ENCODE data around the gene LRRC4B.
"Not testable (repeated sequence)": the region's sequence is repeated elsewhere in the genome, so short reads cannot be mapped to it uniquely, and the experiment has no call there.

Gene LRRC4B, protein sequence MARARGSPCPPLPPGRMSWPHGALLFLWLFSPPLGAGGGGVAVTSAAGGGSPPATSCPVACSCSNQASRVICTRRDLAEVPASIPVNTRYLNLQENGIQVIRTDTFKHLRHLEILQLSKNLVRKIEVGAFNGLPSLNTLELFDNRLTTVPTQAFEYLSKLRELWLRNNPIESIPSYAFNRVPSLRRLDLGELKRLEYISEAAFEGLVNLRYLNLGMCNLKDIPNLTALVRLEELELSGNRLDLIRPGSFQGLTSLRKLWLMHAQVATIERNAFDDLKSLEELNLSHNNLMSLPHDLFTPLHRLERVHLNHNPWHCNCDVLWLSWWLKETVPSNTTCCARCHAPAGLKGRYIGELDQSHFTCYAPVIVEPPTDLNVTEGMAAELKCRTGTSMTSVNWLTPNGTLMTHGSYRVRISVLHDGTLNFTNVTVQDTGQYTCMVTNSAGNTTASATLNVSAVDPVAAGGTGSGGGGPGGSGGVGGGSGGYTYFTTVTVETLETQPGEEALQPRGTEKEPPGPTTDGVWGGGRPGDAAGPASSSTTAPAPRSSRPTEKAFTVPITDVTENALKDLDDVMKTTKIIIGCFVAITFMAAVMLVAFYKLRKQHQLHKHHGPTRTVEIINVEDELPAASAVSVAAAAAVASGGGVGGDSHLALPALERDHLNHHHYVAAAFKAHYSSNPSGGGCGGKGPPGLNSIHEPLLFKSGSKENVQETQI

DNA sequence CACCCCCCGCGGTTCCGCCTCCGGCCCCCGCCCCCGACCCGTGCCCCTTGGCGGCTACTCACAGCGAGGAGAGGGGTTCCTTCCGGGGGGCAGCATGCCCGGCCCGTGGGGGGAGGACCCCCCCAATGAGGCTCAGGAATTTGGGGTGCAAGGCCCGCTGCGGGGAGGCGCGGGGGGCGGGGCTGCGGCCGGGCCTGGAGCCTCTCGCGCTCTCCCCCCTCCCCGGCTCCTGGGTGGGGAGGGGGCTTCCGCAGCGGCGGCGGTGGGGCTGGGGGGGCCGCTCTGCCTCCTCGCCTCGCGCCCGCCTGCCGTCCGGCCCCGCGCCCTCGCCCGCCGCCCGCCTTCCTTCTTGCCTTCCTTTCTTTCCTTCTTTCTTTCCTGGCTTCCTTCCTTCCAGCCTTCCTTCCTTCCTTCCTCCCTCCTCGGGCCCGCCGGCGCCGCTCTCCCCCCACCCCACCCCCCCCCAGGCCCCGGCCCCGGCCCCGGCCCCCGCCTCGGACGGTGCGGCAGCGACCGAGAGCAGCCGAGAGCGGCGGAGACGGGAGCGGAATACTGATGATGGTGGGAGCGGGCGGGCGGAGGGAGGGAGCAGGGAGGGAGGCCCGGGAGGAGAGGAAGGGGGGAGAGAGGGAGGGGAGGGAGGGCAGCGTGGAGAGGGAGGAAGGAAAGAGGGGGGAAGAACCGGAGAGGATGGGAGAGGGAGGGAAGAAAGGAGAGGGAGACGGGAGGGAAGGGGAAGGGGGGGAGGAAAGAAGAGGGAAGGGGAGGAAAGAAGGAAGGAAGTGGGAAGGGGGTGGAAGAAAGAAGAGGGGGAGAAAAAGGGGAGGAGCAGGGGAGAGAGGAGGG, at the start of gene LRRC4B:
Gene LRRC4B, minus strand, starts transcription at position 554 of the 846 bp plus-strand sequence. CDS start 19,597 bp downstream, outside the sequence.
- peak; percentile 91 for DNase-seq

DNA sequence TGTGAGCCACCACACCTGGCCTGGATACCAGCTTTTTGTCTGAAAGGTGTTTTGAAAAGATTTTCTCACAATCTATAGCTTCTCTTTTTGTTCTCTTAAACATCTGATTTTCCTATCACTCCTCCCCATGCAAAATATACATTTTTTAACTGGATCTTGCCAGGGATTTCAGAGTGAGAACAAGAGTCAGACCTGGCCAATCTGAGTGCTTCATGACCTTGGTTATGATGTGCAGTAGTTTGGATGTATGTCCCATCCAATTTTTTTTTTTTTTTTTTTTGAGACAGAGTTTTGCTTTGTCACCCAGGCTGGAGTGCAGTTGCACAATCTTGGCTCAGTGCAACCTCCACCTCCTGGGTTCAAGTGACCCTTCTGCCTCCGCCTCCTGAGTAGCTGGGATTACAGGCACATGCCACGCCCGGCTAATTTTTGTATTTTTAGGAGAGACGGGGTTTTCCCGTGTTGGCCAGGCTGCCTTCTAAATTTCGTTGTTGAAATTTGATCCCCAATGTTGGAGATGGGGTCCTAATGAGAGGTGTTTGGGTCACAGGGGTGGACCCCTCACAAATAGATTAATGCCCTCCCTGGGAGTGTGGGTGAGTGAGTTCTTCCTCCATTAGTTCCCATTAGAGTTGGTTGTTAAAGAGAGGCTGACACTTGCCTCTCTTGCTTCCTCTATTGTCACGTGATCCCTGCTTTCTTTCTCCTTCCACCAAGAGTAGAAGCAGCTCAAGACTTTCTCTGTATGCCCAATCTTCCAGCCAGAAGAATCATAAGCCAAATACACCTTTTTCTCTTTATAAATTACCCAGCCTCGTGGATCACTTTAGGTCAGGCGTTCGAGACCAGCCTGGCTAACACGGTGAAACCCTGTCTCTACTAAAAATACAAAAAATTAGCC, 44.5 kb upstream of the LRRC4B start:
- not testable (repeated sequence) for DNase-seq

DNA sequence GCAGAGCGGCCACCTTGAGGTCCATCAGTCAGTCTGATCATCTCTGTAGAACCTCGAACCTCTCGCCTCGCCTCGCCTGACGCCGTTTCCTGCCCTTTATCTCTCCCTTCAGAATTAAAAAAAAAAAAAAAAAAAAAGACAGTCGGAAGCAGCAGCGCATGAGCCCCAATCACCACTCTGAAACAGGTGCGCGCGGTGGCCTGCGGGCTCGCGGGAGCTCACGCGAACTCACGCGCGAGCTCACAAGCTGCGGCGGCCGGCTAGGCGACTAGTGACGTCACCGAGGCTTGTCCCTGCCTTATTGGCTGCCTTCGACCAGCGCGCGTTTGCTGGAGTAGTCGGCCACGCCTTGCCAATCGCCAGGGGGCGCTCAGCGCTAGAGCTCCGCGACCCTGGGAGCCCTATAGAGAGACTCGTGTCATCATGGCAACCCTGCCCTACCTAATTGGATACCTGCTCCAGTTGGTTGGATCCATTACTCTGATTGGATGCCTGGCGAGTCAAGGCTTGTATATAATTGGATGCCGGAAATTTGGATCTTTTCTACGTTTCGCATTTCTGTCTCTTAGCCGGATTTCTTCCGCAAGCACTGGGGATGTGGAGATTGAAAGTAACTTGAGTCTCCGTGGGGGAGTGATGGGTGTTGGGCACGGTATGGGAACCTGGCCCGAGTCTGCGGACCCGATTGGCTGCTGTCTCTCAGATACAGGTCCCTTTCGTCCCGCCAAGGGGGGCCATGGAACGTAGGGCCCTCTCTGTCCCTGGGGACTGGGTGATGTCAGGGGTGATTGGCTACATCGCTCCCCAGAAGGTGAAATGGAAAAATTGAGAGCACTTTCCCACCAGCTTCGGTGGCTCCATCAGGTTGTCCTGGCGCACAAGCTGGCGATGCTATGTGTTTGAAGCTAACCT, 39.9 kb upstream of the LRRC4B start:
- DNase-seq, result peak; percentile 96

DNA sequence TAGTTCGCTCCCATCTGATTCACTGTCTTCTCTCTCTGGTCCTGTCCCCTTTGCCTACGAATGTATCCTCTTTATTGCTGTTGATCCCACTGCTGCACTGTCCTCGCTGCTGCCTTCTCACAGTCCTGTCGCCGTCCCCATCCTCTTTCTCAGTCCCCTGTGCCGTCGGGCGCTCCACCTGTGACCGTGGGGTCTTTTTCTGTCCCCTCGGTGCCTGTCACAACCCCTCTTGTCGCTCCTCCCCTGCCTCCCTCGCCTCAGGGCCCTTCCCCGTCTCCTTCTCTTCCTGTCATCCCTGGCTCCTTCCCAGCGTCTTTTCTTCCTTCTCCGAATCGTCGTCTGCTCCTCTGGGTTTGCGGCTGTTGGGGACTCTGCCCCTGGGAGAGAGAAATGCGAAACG, 39.2 kb upstream of the LRRC4B start:
- DNase-seq, result no peak

DNA sequence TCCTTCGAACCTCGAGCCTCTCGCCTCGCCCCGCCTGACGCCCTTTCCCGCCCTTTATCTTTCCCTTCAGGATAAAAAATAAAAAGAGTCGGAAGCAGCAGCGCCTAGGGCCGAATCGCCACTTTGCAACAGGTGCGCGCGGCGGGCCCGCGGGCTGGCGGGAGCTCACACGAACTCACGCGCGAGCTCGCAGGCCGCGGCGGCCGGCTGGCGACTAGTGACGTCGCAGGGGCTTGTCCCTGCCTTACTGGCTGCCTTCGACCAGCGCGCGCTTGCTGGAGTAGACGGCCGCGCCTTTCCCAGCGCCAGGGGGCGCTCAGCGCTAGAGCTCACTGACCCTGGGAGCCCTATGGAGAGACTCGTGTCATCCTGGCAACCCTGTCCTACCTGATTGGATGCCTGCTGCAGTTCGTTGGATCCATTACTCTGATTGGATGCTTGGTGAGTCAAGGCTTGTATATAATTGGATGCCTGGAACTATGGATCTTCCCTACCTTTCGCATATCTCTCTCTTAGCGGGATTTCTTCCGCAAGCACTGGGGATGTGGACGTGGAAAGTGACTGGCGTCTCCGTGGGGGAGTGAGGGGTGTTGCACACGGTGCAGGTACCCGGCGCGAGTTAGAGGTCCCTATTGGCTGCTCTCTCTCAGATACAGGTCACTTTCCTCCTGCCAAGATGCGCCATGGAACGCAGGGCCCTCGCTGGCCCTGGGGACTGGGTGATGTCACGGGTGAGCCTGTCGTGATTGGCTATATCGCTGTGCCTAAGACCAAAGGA, 38.0 kb upstream of the LRRC4B start:
- peak; percentile 37 for DNase-seq

DNA sequence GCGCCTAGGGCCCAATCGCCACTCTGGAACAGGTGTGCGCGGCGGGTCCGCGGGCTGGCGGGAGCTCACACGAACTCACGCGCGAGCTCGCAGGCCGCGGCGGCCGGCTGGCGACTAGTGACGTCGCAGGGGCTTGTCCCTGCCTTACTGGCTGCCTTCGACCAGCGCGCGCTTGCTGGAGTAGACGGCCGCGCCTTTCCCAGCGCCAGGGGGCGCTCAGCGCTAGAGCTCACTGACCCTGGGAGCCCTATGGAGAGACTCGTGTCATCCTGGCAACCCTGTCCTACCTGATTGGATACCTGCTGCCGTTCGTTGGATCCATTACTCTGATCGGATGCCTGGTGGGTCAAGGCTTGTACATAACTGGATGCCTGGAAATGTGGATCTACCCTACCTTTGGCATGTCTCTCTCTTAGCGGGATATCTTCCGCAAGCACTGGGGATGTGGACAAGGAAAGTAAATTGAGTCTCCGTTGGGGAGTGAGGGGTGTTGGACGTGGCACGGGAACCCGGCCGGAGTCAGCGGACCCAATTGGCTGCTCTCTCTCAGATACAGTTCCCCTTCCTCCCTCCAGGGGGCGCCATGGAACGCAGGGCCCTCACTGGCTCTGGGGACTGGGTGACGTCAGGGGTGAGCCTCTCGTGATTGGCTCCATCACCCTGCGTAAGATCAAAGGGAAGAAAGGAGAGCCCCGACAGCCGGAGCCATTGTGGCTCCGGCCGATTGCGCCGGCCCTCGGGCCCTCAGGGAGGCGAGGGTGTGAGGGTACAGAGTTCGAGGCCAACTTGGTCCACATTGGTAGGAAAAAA, 36.2 kb upstream of the LRRC4B start:
- DNase-seq, result not testable (repeated sequence)

DNA sequence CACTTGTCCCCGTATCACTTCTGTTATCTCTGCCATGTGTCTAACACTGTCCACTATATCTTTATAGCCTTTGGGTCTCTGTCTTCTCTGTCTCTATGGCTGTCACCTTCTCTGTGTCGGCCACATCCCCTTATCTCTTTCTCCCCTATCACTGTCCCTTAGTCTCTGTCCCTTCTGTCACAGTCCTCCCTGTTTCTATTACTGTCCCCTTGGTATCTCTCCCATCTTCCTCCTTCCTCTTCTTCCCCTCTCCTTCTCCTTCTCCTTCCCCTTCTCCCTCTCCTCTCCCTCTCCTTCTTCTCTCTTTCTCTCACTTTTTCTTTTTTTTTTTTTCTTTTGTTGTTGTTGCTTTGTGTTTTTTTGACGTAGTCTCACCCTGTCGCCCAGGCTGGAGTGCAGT, 34.7 kb upstream of the LRRC4B start:
- no peak for DNase-seq

DNA sequence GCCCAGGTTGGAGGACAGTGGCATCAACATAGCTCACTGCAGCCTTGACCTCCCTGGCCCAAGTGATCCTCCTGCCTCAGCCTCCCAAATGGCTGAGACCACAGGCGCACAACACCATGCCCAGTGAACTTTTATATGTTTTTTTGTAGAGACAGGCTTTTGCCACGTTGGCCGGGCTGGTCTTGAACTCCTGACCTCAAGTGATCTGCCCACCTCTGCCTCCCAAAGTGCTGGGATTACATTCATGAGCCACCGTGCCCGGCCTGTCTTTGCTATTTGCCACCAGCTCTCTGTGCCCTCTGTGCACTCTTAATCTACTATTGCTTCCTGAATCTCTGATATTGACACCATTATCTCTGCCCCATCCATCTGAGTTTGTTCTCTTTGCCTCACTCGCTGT, 34.3 kb upstream of the LRRC4B start:
- no peak for DNase-seq

DNA sequence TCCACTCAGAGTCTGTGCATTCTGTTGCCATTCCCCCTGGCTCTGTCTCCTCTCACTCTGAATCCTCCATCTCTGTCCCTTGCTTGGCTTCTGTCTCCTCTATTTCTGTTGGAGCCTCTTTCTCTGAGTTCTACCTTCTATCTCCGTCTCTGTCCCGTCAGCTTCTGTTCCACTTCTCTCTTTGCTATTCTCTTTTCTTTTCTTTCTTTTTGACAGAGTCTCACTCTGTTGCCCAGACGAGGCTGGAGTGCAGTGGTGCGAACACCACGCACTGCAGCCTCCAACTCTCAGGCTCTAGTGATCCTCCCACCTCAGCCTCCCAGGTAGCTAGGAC, 33.8 kb upstream of the LRRC4B start:
- no peak for DNase-seq

DNA sequence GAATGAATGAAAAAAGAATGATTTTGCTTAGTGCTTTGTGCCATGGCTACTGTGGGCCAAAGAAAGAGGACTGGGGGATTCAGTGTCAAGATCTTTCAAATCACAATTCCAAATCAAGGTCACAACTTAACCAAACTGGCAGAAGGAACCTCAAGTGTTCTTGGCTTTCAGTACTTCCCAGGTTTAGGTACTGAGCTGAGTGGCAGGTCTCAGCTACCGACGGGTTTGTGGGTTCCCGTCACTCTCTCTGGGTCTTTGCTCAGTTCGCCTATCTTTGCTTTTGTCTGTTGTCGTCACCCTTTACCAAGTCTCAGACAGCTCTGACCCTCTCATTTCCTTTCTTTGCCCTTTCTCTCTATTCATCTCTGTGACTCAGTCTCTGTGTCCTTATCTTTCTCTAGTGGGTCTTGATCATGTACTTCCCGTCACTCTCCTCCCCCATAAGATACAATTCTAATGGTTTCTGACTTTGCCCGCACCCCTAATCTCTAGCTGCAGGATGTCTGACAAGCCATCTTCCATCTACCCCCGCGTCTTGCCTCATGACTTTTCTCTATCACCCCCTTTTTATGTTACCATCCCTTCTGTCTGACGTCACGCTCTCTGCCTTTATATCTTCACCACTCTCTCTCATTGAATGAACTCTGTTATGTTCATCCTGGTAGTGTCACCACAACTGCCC, 33.3 kb upstream of the LRRC4B start:
- no peak for DNase-seq

DNA sequence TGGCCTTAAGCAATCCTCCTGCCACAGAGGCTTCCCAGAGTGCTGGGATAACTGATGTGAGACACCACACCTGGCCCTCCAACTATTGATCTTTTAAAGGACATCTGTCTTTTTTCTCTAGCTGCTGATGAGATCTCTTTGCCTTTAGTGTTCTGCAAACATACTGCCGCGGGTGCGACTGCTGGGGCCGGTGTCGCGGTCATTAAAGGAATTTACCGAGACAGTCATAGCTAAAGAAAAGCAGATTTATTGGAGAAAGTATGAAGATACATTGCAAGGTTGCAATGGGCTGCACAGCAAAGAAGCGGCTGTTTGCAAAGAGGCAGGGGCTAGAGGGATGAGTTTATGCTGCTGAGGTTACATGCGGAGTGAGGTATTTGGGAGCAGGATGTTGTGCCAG, 31.2 kb upstream of the LRRC4B start:
- DNase-seq, result no peak

DNA sequence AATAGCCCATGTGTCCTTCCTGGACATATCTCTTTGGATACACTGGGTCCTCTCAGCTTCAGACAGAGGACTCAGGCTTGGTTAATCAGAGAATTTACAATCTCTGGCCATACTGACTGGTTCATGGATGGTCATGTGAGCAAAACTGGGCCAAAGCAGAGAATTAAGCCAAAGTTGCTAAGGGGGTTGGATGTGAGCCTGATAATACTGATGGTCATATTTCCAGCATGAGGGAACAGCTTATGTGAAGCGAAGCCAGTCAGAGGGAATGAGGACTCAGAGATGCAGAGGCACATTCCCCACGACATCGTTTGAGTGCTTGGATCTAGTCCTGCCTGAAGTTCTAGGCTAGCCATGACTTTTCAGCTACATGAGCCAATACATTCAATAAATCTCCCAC, 22.0 kb upstream of the LRRC4B start:
- no peak for DNase-seq

DNA sequence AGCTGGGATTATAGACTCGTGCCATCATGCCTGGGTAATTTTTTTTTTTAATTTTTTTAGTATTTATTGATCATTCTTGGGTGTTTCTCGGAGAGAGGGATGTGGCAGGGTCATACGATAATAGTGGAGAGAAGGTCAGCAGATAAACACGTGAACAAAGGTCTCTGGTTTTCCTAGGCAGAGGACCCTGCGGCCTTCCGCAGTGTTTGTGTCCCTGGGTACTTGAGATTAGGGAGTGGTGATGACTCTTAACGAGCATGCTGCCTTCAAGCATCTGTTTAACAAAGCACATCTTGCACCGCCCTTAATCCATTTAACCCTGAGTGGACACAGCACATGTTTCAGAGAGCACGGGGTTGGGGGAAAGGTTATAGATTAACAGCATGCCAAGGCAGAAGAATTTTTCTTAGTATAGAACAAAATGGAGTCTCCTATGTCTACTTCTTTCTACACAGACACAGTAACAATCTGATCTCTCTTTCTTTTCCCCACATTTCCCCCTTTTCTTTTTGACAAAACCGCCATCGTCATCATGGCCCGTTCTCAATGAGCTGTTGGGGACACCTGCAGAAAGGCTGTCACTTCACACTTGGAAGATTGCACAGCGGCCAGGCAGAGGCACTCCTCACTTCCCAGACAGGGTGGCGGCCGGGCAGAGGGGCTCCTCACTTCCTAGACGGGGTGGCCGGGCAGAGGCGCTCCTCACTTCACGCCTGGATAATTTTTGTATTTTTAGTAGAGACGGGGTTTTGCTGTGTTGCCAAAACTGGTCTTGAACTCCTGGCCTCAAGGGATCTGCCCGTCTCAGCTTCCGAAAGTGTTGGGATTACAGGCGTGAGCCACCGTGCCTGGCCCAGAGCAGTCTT, 13.8 kb upstream of the LRRC4B start:
- DNase-seq, result not testable (repeated sequence)

DNA sequence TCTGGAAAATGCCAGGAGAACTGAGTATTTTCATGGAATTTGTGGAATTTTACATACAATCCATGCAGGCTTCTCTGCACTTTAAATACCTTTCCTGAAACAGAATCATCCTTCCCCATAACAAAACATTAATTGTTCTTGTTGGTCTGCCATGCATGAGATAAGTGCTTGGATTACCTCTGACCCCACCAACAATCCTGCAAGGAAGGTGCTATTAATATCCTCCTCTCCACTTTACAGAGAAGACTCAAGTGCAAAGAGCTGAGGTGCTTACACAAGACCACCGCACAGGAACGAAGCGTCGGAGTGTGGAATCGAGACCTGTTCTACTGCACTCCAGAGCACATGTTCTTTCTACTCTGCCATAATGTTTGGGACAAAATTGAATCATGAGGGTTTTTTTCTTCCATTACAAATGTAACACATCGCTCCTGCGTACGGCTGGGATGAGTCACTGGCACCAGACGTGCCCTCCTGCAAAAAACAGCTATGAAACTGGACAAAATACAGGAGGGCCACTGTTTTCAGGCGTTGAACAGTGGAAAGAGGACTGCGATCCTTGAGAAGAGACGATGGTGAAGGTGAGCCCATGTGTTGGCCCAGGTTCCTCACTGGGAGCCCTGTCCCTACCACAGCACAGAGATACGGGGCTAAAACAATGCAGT, 12.9 kb upstream of the LRRC4B start:
- no peak for DNase-seq

DNA sequence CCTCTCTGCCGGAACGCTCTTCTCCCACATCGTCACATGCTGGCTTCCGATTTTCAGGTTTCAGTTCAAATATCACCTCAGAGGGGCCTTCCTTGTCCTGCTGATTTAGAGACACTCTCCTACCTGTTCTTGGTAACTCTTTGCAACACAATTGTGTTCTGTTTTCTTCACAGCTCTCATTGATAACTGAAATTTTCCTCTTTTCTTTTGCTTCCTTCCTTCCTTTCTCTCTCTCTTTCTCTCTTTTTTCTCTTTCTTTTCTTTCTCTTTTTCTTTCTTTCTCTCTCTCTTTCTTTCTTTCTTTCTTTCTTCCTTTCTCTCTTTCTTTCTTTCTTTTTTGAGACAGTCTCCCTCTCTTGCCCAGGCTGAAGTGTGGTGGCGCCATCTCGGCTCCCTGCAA, 12.0 kb upstream of the LRRC4B start:
- no peak for DNase-seq

DNA sequence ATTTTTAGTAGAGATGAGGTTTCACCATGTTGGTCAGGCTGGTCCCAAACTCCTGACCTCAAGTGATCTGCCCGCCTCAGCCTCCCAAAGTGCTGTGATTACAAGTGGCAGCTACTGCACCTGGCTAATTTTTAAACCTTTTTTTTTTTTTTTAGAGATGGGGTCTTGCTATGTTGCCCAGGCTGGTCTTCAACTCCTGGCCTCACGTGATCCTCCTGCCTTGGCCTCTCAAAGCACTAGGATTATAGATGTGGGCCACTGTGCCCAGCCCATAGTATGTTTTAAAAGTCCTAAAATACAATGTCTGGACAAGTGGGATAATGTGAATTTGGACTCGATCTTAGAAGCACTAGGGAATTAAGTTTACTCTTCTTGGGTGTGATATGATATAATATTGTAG, 8.5 kb upstream of the LRRC4B start:
- DNase-seq, result not testable (repeated sequence)

DNA sequence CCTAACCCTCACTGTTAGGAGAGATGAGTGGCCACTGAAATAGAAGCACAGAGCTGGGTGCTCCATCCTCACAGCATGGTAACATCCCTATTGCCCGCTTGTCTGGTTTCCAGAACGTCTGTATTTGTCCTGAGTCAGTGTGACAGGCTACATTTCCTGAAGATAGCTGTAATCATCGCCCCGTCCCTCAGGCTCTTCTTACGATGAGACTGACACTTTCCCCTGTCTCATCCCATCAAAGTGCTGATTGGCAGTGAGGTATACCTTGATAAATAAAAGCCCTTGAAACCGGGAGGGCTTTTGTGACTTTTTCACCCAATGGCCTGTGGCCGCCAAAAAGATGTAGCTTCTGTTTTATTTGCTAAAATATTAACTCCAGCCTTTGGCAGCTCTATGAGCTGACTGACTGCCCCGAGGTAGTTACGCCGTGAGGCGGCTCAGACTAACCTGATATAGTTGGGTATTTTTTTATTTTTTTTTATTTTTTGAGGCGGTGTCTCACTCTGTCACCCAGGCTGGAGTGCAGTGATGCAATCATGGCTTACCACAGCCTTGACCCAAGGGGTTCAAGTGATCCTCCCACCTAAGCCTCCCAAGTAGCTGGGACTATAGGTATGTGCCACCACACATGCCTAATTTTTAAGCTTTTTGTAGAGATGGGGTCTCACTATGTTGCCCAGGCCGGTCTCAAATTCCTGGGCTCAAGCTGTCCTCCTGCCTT, 5.7 kb upstream of the LRRC4B start:
- DNase-seq, result no peak

Measured in eye (tissue), 1 donor.